ENCODE measurements around the gene MAP4K5. TPM values are rescaled to one million over a fixed set of nuclear protein-coding genes. Genes with fewer than 3 reads are reported as not detected.

Gene MAP4K5
- total and polyA plus RNA-seq, 4 donors: 7.7 to 47.1 (median 19.3) TPM

DNA sequence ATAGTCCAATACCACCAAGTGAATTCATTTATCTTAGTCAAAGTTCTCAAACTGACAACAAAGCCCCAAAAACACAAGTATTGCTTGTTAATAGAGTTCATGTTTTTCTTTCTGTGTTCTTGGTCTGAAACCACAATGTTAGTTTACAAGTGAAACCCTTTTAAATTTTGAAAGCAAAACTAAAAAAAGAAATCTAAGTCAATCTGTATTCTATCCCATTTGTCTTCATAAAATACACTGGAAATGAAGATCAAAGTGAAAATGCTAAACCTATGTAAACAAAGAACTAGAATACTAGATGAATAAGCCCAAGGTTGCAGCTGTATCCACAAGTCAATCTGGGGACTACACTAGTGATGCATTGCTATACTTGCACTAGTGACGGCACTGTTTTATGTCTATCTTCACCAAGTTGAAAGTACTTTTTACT is 10.4 kb downstream of the MAP4K5 start:
- Histone ChIP-seq H3K4me3 (ENCODE audit: low read depth in 1 of 3, low read length in 3 of 3) (no peak overlapping the region), H3K9ac (ENCODE audit: low read depth in 1 of 2, low read length in 2 of 2) (no peak overlapping the region), H3K4me1 (ENCODE audit: control insufficient read depth in 4 of 4, insufficient read depth in 4 of 4, low read length in 3 of 4) (peaks cover 0 to 3% (median 0%) of the 10 kb centered on the region in 4 donors), H3K9me3 (ENCODE audit: control insufficient read depth in 4 of 4, low read length in 3 of 4) (no peaks in the 10 kb centered on the region), H3K27me3 (ENCODE audit: control insufficient read depth in 4 of 4, insufficient read depth in 4 of 4, low read length in 3 of 4) (no peaks in the 10 kb centered on the region), H3K36me3 (ENCODE audit: control insufficient read depth in 4 of 4, insufficient read depth in 3 of 4, low read depth in 1 of 4, low read length in 3 of 4) (peaks cover 0 to 3% (median 0%) of the 10 kb centered on the region in 4 donors), H3K27ac (ENCODE audit: low read depth in 1 of 2, low read length in 2 of 2) (no peak overlapping the region)
- 81% methylated on average over 1 of the region's 1 CpG for WGBS
- TF ChIP-seq HNF4A (conservative IDR thresholded peaks at IDR 0.05) (no peak), GABPA (IDR thresholded peaks at IDR 0.05 in 1 of 2, conservative IDR thresholded peaks at IDR 0.05 in 1 of 2) (no peak), RAD21 (IDR thresholded peaks at IDR 0.05) (no peak), SP1 (IDR thresholded peaks at IDR 0.05) (no peak), NR2F2 (IDR thresholded peaks at IDR 0.05) (no peak)
- TF ChIP-seq, protein P1, sequence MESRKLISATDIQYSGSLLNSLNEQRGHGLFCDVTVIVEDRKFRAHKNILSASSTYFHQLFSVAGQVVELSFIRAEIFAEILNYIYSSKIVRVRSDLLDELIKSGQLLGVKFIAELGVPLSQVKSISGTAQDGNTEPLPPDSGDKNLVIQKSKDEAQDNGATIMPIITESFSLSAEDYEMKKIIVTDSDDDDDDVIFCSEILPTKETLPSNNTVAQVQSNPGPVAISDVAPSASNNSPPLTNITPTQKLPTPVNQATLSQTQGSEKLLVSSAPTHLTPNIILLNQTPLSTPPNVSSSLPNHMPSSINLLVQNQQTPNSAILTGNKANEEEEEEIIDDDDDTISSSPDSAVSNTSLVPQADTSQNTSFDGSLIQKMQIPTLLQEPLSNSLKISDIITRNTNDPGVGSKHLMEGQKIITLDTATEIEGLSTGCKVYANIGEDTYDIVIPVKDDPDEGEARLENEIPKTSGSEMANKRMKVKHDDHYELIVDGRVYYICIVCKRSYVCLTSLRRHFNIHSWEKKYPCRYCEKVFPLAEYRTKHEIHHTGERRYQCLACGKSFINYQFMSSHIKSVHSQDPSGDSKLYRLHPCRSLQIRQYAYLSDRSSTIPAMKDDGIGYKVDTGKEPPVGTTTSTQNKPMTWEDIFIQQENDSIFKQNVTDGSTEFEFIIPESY (IDR thresholded peaks at IDR 0.05): no peak
- TF ChIP-seq, protein P2, sequence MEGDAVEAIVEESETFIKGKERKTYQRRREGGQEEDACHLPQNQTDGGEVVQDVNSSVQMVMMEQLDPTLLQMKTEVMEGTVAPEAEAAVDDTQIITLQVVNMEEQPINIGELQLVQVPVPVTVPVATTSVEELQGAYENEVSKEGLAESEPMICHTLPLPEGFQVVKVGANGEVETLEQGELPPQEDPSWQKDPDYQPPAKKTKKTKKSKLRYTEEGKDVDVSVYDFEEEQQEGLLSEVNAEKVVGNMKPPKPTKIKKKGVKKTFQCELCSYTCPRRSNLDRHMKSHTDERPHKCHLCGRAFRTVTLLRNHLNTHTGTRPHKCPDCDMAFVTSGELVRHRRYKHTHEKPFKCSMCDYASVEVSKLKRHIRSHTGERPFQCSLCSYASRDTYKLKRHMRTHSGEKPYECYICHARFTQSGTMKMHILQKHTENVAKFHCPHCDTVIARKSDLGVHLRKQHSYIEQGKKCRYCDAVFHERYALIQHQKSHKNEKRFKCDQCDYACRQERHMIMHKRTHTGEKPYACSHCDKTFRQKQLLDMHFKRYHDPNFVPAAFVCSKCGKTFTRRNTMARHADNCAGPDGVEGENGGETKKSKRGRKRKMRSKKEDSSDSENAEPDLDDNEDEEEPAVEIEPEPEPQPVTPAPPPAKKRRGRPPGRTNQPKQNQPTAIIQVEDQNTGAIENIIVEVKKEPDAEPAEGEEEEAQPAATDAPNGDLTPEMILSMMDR (IDR thresholded peaks at IDR 0.05; ENCODE audit: low read depth, low read length, missing input control): no peak
- TF ChIP-seq, protein P3, sequence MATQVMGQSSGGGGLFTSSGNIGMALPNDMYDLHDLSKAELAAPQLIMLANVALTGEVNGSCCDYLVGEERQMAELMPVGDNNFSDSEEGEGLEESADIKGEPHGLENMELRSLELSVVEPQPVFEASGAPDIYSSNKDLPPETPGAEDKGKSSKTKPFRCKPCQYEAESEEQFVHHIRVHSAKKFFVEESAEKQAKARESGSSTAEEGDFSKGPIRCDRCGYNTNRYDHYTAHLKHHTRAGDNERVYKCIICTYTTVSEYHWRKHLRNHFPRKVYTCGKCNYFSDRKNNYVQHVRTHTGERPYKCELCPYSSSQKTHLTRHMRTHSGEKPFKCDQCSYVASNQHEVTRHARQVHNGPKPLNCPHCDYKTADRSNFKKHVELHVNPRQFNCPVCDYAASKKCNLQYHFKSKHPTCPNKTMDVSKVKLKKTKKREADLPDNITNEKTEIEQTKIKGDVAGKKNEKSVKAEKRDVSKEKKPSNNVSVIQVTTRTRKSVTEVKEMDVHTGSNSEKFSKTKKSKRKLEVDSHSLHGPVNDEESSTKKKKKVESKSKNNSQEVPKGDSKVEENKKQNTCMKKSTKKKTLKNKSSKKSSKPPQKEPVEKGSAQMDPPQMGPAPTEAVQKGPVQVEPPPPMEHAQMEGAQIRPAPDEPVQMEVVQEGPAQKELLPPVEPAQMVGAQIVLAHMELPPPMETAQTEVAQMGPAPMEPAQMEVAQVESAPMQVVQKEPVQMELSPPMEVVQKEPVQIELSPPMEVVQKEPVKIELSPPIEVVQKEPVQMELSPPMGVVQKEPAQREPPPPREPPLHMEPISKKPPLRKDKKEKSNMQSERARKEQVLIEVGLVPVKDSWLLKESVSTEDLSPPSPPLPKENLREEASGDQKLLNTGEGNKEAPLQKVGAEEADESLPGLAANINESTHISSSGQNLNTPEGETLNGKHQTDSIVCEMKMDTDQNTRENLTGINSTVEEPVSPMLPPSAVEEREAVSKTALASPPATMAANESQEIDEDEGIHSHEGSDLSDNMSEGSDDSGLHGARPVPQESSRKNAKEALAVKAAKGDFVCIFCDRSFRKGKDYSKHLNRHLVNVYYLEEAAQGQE (IDR thresholded peaks at IDR 0.05): no peak
- TF ChIP-seq, protein P4, sequence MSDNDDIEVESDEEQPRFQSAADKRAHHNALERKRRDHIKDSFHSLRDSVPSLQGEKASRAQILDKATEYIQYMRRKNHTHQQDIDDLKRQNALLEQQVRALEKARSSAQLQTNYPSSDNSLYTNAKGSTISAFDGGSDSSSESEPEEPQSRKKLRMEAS (IDR thresholded peaks at IDR 0.05): no peak
- no peak for DNase-seq (ENCODE audit: low spot score)

DNA sequence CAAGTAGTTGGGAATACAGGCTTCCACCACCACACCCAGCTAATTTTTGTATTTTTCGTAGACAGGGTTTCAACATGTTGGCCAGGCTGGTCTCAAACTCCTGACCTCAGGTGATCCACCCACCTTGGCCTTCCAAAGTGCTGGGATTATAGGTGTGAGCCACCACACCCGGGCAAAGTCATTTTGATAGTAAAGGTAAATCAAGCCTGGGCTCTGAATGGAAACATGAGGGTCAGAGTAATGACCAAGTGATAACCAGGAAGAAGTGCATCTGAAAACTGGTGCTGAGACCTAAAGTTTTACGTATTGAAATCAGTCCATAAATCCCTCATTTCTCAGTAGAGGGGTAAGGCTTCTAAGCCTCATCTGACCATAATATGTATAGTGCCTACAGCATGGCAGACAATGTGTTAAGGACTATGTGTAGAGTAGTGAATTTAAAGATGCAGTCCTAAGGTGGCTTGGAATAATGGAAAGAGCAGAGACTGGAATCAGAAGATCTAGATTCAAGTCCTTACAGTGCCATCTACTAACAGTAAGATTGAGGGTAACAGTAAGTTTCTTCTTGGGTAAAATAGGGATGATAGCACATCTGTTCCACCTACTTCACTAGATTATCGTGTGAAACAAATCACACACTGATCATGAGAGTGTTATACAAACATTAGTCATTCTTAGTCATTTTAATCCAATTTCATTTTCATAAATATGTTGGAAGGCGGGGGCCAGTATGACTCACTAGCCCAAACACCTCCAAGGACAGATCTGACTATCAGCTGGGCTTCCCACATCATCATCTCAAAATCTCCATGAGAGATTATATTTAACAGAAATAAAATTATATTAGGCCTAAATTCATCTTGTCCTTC is 11.2 kb downstream of the MAP4K5 start:
- 70% methylated on average over 5 of the region's 5 CpGs for WGBS
- no peak for DNase-seq (ENCODE audit: low spot score)
- TF ChIP-seq RXRA (IDR thresholded peaks at IDR 0.05): no peak
- TF ChIP-seq HNF4A (conservative IDR thresholded peaks at IDR 0.05): no peak
- no peak for TF ChIP-seq GABPA (IDR thresholded peaks at IDR 0.05 in 1 of 2, conservative IDR thresholded peaks at IDR 0.05 in 1 of 2)
- TF ChIP-seq RAD21 (IDR thresholded peaks at IDR 0.05): no peak
- no peak for TF ChIP-seq YY1 (IDR thresholded peaks at IDR 0.05)
- TF ChIP-seq, protein P2 (IDR thresholded peaks at IDR 0.05; ENCODE audit: low read depth, low read length, missing input control): no peak
- no peak for TF ChIP-seq FOXA1 (IDR thresholded peaks at IDR 0.05)
- no peak for TF ChIP-seq NR2F2 (IDR thresholded peaks at IDR 0.05)
- no peak for TF ChIP-seq JUND (IDR thresholded peaks at IDR 0.05)
- H3K27me3 ChIP-seq (ENCODE audit: control insufficient read depth in 4 of 4, insufficient read depth in 4 of 4, low read length in 3 of 4): no peaks in the 10 kb centered on the region
- H3K9ac ChIP-seq (ENCODE audit: low read depth in 1 of 2, low read length in 2 of 2): no peak overlapping the region
- no peak overlapping the region for H3K27ac ChIP-seq (ENCODE audit: low read depth in 1 of 2, low read length in 2 of 2)
- H3K36me3 ChIP-seq (ENCODE audit: control insufficient read depth in 4 of 4, insufficient read depth in 3 of 4, low read depth in 1 of 4, low read length in 3 of 4): peaks cover 0 to 3% (median 0%) of the 10 kb centered on the region in 4 donors
- no peak overlapping the region for H3K4me3 ChIP-seq (ENCODE audit: low read depth in 1 of 3, low read length in 3 of 3)
- no peaks in the 10 kb centered on the region for H3K9me3 ChIP-seq (ENCODE audit: control insufficient read depth in 4 of 4, low read length in 3 of 4)
- H3K4me1 ChIP-seq (ENCODE audit: control insufficient read depth in 4 of 4, insufficient read depth in 4 of 4, low read length in 3 of 4): peaks cover 0 to 3% (median 0%) of the 10 kb centered on the region in 4 donors

Data from liver (tissue), 9 donors.